Effector memory CD4-positive, alpha-beta T cell (primary cell): ENCODE data around the gene SORCS2.

Experiments
- DNase-seq, 3 donors: peaks; one replicate each; pipeline ENCODE4 v3.0.0-alpha.2; 2020
- H3K27ac ChIP-seq: 2 replicates; pipeline ENCODE4 v1.7.0; 2013; ENCODE audit warnings: mild to moderate bottlenecking, low read length, moderate library complexity; ENCODE audit not compliant: insufficient read depth, poor library complexity, severe bottlenecking
- H3K27me3 ChIP-seq: replicated peaks from 2 replicates; pipeline ENCODE4 v1.7.0; 2013; ENCODE audit warnings: mild to moderate bottlenecking, low read length; ENCODE audit not compliant: insufficient read depth, control insufficient read depth, poor library complexity, severe bottlenecking
- H3K36me3 ChIP-seq: 2 replicates; pipeline ENCODE4 v1.7.0; 2013; ENCODE audit warnings: mild to moderate bottlenecking, low read length, moderate library complexity; ENCODE audit not compliant: control insufficient read depth, insufficient read depth
- H3K4me1 ChIP-seq: 2 replicates; pipeline ENCODE4 v1.7.0; 2013; ENCODE audit warnings: low read length, mild to moderate bottlenecking; ENCODE audit not compliant: control insufficient read depth, insufficient read depth, poor library complexity, severe bottlenecking
- H3K4me3 ChIP-seq: 2 replicates; pipeline ENCODE4 v1.7.0; 2013; ENCODE audit warnings: low read length, low read depth, mild to moderate bottlenecking; ENCODE audit not compliant: insufficient read depth, poor library complexity, severe bottlenecking
- H3K9me3 ChIP-seq: 2 replicates; pipeline ENCODE4 v1.7.0; 2013; ENCODE audit warnings: mild to moderate bottlenecking, low read length, moderate library complexity; ENCODE audit not compliant: control insufficient read depth

Gene SORCS2

GRCh38 chr4:7783541-7783940 is 591.2 kb downstream of the SORCS2 start:
- H3K27ac ChIP-seq = no peak overlapping the region
- no peak for DNase-seq
- no peaks in the 10 kb centered on the region for H3K27me3 ChIP-seq
- no peaks in the 10 kb centered on the region for H3K9me3 ChIP-seq
- H3K4me1 ChIP-seq = peaks cover 3% of the 10 kb centered on the region
- peaks cover 3% of the 10 kb centered on the region for H3K36me3 ChIP-seq
- no peak overlapping the region for H3K4me3 ChIP-seq

DNA sequence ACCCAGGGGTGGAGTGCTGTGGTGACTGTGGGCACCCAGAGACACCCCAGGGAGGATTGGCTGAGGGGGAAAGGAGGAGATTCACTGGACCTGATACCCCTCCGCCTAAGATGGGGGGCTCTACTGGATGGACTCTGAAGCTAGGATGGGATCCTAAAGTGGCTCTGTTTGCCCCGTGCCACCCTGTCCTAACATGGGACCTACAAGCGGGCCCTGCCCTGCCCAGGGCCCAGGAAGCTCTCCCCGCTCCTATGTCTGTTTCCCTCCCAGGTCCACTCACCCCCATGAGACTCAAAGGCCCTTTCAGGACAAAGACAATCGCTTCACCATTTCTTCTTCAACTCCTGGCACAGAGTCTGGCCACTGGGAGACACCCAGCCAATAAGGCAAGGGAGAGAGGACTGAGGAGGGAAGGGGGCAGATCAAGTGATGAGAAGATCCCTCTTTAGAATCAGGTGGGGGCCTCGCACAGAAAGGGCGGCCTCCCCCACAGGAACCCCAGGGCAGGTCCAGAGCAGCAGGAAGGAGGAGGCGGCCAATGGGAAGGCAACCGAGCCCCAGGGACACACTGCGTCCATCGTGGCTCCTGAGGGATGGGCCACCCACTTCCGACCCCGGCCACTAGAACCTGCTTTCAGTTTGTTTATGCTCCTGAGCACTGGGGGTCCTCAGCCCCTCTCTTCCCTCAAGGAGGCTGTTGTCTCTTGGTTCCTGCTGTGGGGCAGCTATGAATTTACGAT is 592.0 kb downstream of the SORCS2 start:
- Histone ChIP-seq H3K27me3 (no peaks in the 10 kb centered on the region), H3K4me3 (no peak overlapping the region), H3K9me3 (no peaks in the 10 kb centered on the region), H3K27ac (no peak overlapping the region), H3K4me1 (peaks cover 3% of the 10 kb centered on the region), H3K36me3 (peaks cover 3% of the 10 kb centered on the region)
- DNase-seq = no peak

DNA sequence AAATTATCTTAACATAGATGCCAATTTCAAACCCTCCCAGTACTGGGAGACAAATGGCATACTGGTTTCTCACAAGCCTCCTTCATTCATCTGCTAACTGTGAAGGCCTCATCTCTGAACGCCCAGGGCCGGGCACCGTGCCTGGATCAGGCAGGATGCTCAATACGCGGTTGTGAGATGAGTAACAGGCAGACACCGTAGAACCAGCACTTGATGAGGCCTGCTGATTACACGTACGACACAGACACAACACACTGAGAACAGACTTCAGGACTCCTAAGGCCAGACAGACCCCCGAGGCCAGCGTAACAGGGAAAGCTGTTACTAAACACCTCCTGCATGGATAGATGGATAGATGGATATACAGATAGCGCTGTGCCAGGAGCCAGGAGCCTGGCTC is 592.7 kb downstream of the SORCS2 start:
- Histone ChIP-seq H3K36me3 (peaks cover 3% of the 10 kb centered on the region), H3K9me3 (no peaks in the 10 kb centered on the region), H3K27me3 (no peaks in the 10 kb centered on the region), H3K27ac (no peak overlapping the region), H3K4me1 (peaks cover 3% of the 10 kb centered on the region), H3K4me3 (no peak overlapping the region)
- DNase-seq = no peak

DNA sequence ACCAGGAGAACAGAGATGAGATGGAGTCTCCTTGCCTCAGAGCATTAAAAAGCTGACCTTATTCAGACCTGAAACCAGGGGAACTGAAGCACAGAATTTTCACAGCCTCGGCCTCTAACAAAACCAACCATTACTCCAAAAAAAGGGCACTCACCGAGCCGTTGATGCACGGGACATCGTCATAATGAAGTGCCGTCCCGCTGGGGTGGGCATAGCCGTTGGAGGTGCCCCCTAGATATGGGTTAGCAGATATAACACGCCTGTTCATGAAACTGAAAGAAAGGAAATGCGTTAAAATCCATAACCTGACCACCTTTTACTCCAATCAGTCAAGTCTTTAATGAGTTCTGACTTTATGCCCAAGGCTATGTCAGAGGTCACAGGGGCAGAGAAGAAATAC is 593.7 kb downstream of the SORCS2 start:
- DNase-seq = no peak
- H3K36me3 ChIP-seq = peaks cover 3% of the 10 kb centered on the region
- no peaks in the 10 kb centered on the region for H3K9me3 ChIP-seq
- H3K4me1 ChIP-seq = peaks cover 3% of the 10 kb centered on the region
- H3K27ac ChIP-seq = no peak overlapping the region
- no peak overlapping the region for H3K4me3 ChIP-seq
- no peaks in the 10 kb centered on the region for H3K27me3 ChIP-seq

- H3K27me3 ChIP-seq = no peaks in the 10 kb centered on the region
- DNase-seq = no peak
- H3K4me1 ChIP-seq = peaks cover 3% of the 10 kb centered on the region
- no peak overlapping the region for H3K27ac ChIP-seq
- peaks cover 3% of the 10 kb centered on the region for H3K36me3 ChIP-seq
- no peak overlapping the region for H3K4me3 ChIP-seq
- no peaks in the 10 kb centered on the region for H3K9me3 ChIP-seq
Measured at GRCh38 chr4:7786517-7786916, 594.2 kb downstream of the SORCS2 start.

DNA sequence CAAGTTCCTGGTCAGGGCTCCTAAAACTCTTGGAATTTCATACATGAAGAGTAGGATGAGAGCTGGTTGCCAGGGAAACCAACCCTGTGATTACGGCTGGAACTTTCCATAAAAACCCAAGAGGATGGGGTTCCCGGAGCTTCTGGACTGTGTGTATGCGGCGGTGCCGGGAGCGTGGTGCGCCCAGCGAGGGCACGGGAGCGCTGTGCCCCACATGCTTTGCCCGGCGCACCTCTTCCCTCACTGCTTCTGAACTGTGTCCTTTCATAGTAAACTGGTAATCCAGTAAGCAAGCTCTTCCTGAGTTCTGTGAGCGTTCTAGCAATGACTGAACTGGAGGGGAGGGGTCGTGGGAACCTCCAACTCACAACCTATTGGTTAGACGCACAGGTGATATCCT is 594.7 kb downstream of the SORCS2 start:
- Histone ChIP-seq H3K9me3 (no peaks in the 10 kb centered on the region), H3K4me1 (peaks cover 2% of the 10 kb centered on the region), H3K27ac (no peak overlapping the region), H3K4me3 (no peak overlapping the region), H3K27me3 (no peaks in the 10 kb centered on the region), H3K36me3 (peaks cover 3% of the 10 kb centered on the region)
- no peak for DNase-seq

- Histone ChIP-seq H3K36me3 (peaks cover 10% of the 10 kb centered on the region), H3K4me1 (no peaks in the 10 kb centered on the region)
Measured at GRCh38 chr4:7787681-7788141, 595.4 kb downstream of the SORCS2 start.

GRCh38 chr4:7788193-7788592 is 595.9 kb downstream of the SORCS2 start:
- DNase-seq = no peak
- Histone ChIP-seq H3K27me3 (no peaks in the 10 kb centered on the region), H3K4me1 (no peaks in the 10 kb centered on the region), H3K27ac (no peak overlapping the region), H3K36me3 (peaks cover 14% of the 10 kb centered on the region), H3K9me3 (no peaks in the 10 kb centered on the region), H3K4me3 (no peak overlapping the region)

More at GRCh38 chr4:7787681-7788141, 595.4 kb downstream of the SORCS2 start:
- H3K27me3 ChIP-seq = no peaks in the 10 kb centered on the region
- DNase-seq = no peak
- no peak overlapping the region for H3K27ac ChIP-seq
- no peak overlapping the region for H3K4me3 ChIP-seq
- H3K9me3 ChIP-seq = no peaks in the 10 kb centered on the region

DNA sequence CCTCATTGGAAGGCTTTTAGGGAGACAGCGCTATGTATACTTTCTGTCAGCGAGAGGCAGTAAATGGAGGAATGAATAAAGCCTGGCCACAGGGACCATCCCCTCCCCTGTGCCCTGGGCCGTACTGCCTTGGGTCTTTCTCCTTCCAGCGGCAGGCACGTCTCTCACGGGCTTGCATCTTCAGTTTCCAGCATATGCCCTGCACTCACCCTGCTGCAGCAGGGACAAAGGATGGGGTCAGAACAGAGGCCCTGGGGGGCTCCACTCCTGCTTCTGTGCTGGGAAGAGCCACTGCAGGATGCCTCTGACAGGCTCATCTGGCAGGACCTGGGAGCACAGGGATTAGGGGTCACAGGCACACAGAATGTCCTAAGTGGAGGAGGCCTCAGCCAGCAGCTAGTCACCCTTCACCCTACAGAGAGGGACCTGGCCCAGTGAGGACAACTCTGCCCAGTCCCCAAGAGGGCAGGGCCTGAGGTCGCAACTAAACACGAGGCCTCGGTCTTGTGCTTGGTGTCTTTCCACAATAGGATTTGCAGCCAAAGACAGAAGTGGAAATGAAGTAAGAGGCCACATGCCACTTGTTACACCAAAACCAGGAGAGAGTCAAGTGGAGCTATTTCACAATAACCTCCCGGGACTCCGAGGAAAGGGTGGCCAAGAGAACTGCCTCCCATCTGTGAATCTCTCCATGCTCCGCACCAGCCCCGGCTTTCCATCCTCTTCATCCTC is 596.5 kb downstream of the SORCS2 start:
- no peak overlapping the region for H3K27ac ChIP-seq

DNA sequence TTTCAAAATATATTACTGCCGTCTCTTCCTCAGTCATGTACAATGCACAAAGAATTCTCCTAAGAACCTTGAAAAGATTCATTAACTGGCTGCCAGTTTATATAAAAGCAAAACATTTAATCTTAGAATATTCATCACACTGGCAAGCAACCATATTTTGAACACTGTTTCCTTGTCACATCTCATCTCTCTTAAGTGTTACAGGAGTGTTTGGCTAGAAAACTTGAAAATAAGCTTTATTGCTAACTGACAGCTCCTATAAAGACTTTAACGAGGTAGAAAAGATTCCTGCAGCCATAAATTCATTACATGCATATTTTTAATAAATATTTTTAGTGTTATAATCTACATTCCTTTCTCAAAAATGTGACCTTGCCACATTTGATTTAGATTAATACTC is 597.7 kb downstream of the SORCS2 start:
- no peaks in the 10 kb centered on the region for H3K4me1 ChIP-seq
- DNase-seq = no peak
- peaks cover 16% of the 10 kb centered on the region for H3K36me3 ChIP-seq
- no peaks in the 10 kb centered on the region for H3K27me3 ChIP-seq
- no peaks in the 10 kb centered on the region for H3K9me3 ChIP-seq
- no peak overlapping the region for H3K27ac ChIP-seq
- no peak overlapping the region for H3K4me3 ChIP-seq

More for the DNA sequence above, 596.5 kb downstream of the SORCS2 start:
- DNase-seq = no peak
- Histone ChIP-seq H3K36me3 (peaks cover 18% of the 10 kb centered on the region), H3K27me3 (no peaks in the 10 kb centered on the region), H3K4me3 (no peak overlapping the region), H3K4me1 (no peaks in the 10 kb centered on the region), H3K9me3 (no peaks in the 10 kb centered on the region)
